Stimulated activated naive B cell treated with anti-CD40 and anti-IgM and Interleukin-4, amounts not matched to agents 10 μg/mL and 1 μg/mL and 100 μg/mL, for 72 hours (primary cell): ENCODE data around the gene PFDN6.
"Not testable (repeated sequence)": the region's sequence is repeated elsewhere in the genome, so short reads cannot be mapped to it uniquely, and the experiment has no call there.

ENCODE experiments used
- ATAC-seq, 2 donors: fragments of 150-1000 bp; cut with Tn5 transposase; replicated peaks; 2 replicates each; pipeline ENCODE4 v1.10.0; 2021; ENCODE audit warnings: moderate library complexity in 1 of 2
- DNase-seq: peaks from one replicate; pipeline ENCODE4 v3.0.0; 2021
- H3K27ac Mint-ChIP-seq: one replicate; pipeline ENCODE4 v1.8.0; 2022; ENCODE audit warnings: mild to moderate bottlenecking, mixed read lengths
- H3K27me3 Mint-ChIP-seq, 2 donors: one replicate each; pipeline ENCODE4 v1.8.0; 2022; ENCODE audit warnings: mixed read lengths in 2 of 2
- H3K36me3 Mint-ChIP-seq, 2 donors: one replicate each; pipeline ENCODE4 v1.8.0; 2022; ENCODE audit warnings: mixed read lengths in 2 of 2, mild to moderate bottlenecking in 1 of 2
- H3K4me1 Mint-ChIP-seq, 2 donors: one replicate each; pipeline ENCODE4 v1.8.0; 2022; ENCODE audit warnings: mixed read lengths in 2 of 2, mild to moderate bottlenecking in 1 of 2
- H3K4me3 Mint-ChIP-seq, 2 donors: one replicate each; pipeline ENCODE4 v1.8.0; 2022; ENCODE audit warnings: mild to moderate bottlenecking in 2 of 2, mixed read lengths in 2 of 2, moderate library complexity in 1 of 2
- H3K9me3 Mint-ChIP-seq, 2 donors: one replicate each; pipeline ENCODE4 v1.8.0; 2022; ENCODE audit warnings: mixed read lengths in 2 of 2, mild to moderate bottlenecking in 1 of 2

Gene PFDN6

DNA sequence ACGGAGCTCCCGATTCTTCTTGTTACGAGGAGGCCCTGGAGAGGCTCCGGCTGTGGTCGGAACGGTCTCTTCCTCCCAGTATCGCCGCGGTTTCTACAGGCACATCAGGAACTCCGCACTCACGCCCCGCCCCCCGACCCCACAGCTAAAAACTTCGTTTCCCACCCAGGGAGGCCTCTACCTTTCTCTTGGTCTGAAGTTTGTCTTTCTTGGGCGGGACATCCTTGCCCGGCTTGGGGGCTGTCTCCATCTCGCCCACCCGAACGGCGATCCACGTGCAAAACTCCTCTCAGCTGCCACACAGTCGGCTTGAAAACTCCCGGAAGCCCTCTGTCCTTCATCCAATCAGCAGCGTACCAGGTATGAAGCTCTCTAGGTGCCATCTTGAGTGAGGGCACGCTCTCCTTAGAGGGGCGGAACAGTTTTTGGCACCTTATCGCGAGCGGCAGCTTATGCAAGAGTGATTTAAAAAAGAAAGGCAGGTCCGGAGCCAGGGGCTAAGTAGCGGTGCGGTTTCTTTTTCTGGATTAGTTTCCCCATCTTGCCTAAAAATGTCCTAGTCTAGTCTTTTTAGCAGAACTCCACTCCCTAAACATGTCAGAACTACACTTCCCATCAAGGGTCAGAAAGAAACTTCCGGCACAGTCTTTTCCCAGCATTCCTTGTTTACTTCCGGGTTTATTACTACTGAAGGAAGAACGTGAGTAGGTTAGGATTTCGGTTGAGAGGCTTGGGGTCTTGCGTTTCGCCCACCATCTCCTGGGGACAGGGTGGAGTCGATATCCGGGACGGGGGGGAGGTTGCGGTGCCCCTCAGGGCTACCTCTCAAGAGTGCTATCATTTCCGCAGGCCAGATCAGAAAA is at the start of gene PFDN6, which contains the start of gene WDR46:
PFDN6 (plus strand) TSS at position 681 of the 863 bp plus-strand sequence. CDS start 256 bp downstream, outside the sequence.
WDR46 (minus strand) TSS at position 319 of the 863 bp plus-strand sequence; CDS start at position 250, 69 bp downstream.
- Mint-ChIP-seq H3K9me3 (no peaks in the 10 kb centered on the region), H3K4me3 (peak within 1 kb of the TSS; percentile 87 to 100), H3K36me3 (peaks cover 27 to 60% of the 10 kb centered on the region in 2 donors), H3K27me3 (no peaks in the 10 kb centered on the region), H3K4me1 (peaks cover 33 to 40% of the 10 kb centered on the region in 2 donors), H3K27ac (peak within 1 kb of the TSS; percentile 99)
- peak; percentile 80 for DNase-seq
- peak; percentile 98 for ATAC-seq

DNA sequence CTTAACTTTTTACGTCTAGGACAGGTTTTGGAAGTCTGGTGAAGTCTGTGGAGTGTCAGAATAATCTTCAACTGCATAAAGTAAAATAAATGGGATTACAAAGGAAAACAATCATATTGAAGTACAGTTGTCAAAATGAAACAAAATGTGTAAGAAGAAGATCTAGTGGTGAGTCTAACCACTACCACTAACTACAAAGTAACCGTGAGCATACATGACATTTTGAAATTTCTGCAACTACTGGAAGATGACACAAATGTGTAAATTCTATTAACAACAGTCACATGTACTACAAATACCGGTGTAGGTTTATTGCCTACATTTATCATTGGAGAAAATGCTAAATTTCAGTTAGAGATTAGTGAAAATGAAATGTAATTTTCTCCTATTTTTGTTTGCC is 47.4 kb upstream of the PFDN6 start:
- H3K4me3 Mint-ChIP-seq, result no peak overlapping the region
- H3K9me3 Mint-ChIP-seq, result no peaks in the 10 kb centered on the region
- H3K36me3 Mint-ChIP-seq, result no peaks in the 10 kb centered on the region
- ATAC-seq (peak in 1 of 2 donors; percentile 36), DNase-seq (no peak)
- no peak overlapping the region for H3K27ac Mint-ChIP-seq
- peaks cover 24 to 32% of the 10 kb centered on the region in 2 donors for H3K27me3 Mint-ChIP-seq
- H3K4me1 Mint-ChIP-seq, result peaks cover 0 to 6% of the 10 kb centered on the region in 2 donors

DNA sequence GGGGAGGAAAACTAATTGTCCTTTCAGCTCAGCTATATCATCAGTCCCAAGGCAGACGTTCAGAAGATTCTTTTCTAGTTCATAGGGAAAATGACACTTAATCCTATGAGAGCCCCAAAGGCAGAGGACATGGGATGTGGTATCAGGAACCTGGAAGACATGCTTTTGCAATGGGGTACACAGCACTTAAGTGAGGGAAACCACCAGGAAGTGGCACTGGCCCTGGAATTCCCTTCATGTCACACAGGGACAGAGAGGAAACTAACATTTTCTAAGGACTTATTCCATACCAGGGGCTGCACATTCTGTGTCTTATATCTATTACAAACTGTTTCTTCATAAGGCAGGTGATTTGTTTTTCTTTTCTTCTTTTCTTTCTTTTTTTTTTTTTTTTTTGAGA is 45.9 kb upstream of the PFDN6 start:
- H3K4me3 Mint-ChIP-seq, result no peak overlapping the region
- peaks cover 4 to 10% of the 10 kb centered on the region in 2 donors for H3K4me1 Mint-ChIP-seq
- no peaks in the 10 kb centered on the region for H3K36me3 Mint-ChIP-seq
- DNase-seq, result no peak
- no peak for ATAC-seq
- H3K9me3 Mint-ChIP-seq, result no peaks in the 10 kb centered on the region
- peaks cover 24 to 27% of the 10 kb centered on the region in 2 donors for H3K27me3 Mint-ChIP-seq
- H3K27ac Mint-ChIP-seq, result no peak overlapping the region

DNA sequence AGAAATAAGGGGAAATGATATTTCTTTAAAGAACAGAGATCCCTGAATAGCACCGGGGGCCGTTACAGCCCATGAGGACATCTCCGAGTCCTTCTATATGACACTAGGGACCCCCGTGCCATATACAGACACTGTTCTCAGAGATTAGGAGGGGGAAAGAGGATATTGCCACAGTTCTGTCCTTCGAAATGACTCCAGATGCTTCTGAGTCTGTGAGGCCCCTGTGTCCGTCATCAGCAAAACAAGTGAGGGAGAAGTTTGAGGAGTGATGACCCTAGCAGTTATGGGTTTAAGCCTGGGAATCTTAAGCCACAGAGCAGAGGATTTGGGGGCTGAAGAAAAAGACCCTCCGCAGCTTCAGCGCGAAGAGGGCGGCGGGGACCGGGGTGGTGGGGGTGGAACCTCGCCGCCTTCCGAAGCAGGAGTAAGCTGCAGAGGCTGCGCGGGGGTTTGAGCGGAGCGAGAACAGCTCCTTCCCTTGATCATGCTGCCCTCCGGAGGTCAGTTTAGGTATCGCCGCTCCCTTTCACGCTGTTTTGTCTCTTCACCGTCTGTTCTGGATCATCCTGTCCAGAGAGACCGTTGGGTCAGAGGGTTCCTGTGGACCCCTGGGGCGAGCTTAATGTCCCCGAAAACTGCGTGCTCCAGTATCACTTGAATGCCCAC is 41.3 kb upstream of the PFDN6 start:
- DNase-seq, result peak; percentile 81
- Mint-ChIP-seq H3K36me3 (peaks cover 21 to 25% of the 10 kb centered on the region in 2 donors), H3K27ac (peak overlapping the region; percentile 97), H3K9me3 (no peaks in the 10 kb centered on the region), H3K4me3 (peak overlapping the region; percentile 88 to 90), H3K27me3 (peaks cover 4 to 5% of the 10 kb centered on the region in 2 donors), H3K4me1 (peaks cover 28 to 36% of the 10 kb centered on the region in 2 donors)
- peak; percentile 49 to 56 for ATAC-seq

DNA sequence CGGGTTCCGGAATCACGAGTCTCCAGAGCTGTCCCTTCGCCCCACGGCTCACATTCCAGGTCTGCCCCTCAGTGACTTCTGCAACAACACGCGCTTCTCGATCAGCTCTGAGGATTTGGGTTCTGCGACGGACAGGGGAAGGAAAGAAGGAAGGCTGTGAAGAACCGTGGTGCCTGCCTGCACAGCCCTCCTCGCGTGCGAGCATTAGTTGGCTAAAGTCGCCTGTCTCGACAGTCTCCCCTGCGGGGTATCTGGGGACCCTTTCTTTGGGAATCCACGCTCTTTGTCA is 40.8 kb upstream of the PFDN6 start:
- peaks cover 22 to 26% of the 10 kb centered on the region in 2 donors for H3K36me3 Mint-ChIP-seq
- peak overlapping the region; percentile 88 to 90 for H3K4me3 Mint-ChIP-seq
- H3K27ac Mint-ChIP-seq, result peak overlapping the region; percentile 97
- ATAC-seq (peak; percentile 37), DNase-seq (no peak)
- no peaks in the 10 kb centered on the region for H3K27me3 Mint-ChIP-seq
- H3K4me1 Mint-ChIP-seq, result peaks cover 28 to 36% of the 10 kb centered on the region in 2 donors
- H3K9me3 Mint-ChIP-seq, result no peaks in the 10 kb centered on the region

DNA sequence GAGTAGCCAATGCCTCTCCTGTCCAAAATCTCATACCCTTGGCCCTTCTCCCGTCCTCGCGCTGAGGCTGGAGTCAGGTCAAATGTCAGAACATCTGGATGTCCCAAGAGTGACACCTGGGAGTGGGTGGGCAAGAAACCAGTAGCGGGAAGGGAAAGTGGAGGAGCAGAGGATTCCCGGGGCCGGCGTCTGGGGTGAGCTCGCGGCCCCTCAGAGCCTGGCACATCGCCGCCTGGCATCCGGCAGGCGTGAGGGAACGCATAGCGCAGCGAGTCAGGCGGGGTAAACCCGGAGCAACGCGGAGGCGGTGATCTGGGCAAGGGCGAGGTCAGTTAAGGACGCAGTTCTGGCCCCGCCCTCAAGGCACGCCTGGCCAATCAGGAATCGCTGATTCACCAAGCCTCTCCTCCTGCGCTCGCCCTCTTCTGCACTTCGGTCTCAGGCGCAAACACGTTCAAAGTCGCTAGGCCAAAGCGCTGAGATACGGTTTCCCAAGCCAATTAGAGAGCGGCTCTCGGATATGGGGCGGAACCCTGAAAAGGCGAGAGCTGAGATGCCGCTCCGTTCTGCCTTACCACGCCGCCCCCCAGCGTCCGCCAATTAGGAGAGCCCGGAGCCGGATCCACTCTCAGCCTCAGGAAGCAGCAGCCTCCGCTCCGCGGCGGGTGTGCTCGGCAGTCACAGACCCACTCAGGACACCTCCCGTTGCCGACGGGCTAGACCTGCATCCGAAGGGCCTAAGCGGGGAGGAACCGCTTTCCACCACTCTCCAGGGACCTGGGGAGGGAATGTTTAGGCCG is 40.3 kb upstream of the PFDN6 start:
- Mint-ChIP-seq H3K4me1 (peaks cover 28 to 36% of the 10 kb centered on the region in 2 donors), H3K4me3 (peak overlapping the region; percentile 88 to 90)
- peak; percentile 90 for ATAC-seq

DNA sequence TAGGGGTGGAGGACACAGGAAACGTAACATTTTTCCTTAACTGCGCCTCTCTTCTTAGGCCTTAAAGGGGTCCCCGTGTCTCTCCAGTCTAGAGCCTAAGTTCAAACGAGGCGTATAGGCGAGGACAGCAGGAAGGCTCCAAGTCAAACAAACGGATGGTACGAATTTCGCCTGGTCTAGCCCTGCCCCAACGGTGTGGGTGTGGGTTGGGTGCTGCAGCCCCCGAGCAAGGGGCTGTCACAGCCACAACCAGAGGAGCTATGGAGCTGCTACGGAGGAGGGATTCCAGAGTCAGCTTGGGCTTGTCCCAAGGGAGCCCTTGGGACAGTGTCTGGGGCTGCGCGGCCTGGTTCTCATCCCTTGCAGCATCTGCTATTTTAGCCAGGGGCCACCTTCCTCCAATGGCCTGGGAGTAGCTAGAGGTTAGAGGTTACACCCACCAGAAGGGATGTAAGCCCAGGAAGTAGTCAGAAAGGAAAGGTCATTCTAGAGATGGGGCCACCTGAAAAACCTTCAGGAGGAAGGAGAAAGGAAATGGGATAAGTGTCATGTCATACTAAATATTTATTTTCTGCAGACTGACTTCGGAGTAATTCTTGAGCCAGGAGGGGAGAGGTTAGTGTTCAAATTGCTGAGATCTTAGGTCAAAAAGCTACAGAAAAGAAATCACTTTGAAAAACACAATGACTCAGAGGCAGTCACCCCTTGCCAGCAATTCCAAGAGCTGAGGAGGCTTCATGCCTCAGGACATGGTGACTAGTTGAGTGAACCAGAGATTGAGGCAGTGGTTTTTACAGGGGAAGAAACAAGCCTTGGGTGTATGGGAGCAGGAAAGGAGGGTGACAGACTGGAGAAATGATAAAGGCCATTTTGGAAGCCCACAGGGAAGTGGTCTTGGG is 39.4 kb upstream of the PFDN6 start:
- ATAC-seq, result no peak
- peak; percentile 7 for DNase-seq
- peak overlapping the region; percentile 97 for H3K27ac Mint-ChIP-seq

More for the DNA sequence above, 40.3 kb upstream of the PFDN6 start:
- Mint-ChIP-seq H3K36me3 (peaks cover 22 to 26% of the 10 kb centered on the region in 2 donors), H3K27me3 (no peaks in the 10 kb centered on the region), H3K27ac (peak overlapping the region; percentile 97), H3K9me3 (no peaks in the 10 kb centered on the region)
- peak; percentile 97 for DNase-seq

DNA sequence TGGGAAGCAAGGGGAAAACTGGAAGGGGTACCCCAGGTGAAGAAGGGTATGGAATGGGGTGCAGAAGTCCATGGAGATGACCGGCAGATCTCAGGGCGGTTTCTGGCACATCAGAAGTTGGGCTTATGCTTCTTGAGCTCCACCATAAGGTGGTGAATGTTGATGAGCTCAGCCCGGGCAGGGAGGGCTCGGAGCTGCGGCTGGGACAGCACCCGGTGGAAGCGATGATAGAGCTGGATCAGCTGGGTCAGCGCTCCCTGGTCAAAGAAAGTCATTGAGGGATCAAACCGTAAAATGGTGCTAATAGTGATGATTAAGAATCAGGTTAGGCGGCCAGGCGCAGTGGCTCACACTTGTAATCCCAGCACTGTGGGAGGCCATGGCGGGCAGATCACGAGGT is 38.7 kb upstream of the PFDN6 start:
- peak overlapping the region; percentile 88 to 90 for H3K4me3 Mint-ChIP-seq
- no peaks in the 10 kb centered on the region for H3K27me3 Mint-ChIP-seq

More for the DNA sequence above, 39.4 kb upstream of the PFDN6 start:
- no peaks in the 10 kb centered on the region for H3K27me3 Mint-ChIP-seq
- peaks cover 22 to 26% of the 10 kb centered on the region in 2 donors for H3K36me3 Mint-ChIP-seq
- peak overlapping the region; percentile 88 to 90 for H3K4me3 Mint-ChIP-seq
- peaks cover 28 to 36% of the 10 kb centered on the region in 2 donors for H3K4me1 Mint-ChIP-seq
- H3K9me3 Mint-ChIP-seq, result no peaks in the 10 kb centered on the region

DNA sequence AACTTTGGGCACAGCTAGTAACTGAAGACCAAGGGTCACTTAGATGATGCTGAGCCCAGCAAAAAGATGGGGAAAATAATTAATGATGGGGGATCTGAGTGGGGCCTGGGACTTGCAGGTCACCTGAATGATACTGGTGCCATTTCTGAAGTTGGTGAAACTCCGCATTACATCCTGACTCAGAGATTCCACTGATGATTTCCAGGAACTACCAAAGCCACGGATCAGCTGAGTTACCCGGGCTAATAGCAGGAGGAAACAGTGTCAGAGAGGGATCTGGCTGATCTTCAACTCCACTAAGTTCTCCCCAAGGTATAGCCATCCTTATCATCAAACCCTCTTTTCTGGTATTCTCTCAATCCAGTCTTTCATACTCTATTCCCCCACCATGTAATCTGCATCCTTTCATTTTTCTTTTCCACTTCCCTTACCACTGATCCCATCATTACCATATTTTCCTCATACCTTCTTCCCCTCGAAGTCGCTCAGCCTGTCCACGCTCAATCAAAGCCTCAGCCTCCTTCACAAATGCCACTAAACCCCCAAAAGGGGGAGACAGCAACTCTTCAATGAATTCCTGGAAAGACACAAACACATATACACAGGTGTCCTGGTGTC is 37.9 kb upstream of the PFDN6 start:
- Mint-ChIP-seq H3K27me3 (no peaks in the 10 kb centered on the region), H3K4me1 (peaks cover 28 to 36% of the 10 kb centered on the region in 2 donors), H3K9me3 (no peaks in the 10 kb centered on the region), H3K27ac (peak overlapping the region; percentile 39), H3K4me3 (peak overlapping the region in 1 of 2 donors; percentile 18), H3K36me3 (peaks cover 24 to 30% of the 10 kb centered on the region in 2 donors)
- ATAC-seq (no peak), DNase-seq (no peak)

More for the DNA sequence above, 38.7 kb upstream of the PFDN6 start:
- no peaks in the 10 kb centered on the region for H3K9me3 Mint-ChIP-seq
- ATAC-seq (no peak), DNase-seq (no peak)
- H3K27ac Mint-ChIP-seq, result peak overlapping the region; percentile 97
- peaks cover 22 to 28% of the 10 kb centered on the region in 2 donors for H3K36me3 Mint-ChIP-seq
- H3K4me1 Mint-ChIP-seq, result peaks cover 28 to 36% of the 10 kb centered on the region in 2 donors

DNA sequence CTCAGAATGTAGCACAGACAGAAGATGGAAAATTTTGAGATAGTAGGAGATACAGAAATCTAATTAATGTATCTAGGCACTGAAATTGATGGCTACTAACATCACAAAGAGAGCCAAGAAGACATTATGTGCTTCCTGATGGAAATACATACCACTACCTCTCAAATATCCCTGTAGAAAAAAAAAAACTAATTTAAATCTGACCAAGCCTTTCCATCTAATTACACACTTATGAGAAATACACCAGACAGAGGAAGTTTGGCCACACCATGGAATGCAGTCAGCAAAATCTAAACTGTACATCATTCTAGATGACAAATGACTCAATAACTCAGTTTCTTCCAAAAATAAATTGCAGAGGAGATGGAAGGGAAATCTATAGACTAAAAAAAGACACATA is 36.6 kb upstream of the PFDN6 start:
- Mint-ChIP-seq H3K36me3 (peaks cover 27 to 31% of the 10 kb centered on the region in 2 donors), H3K27ac (no peak overlapping the region), H3K4me1 (peaks cover 28 to 36% of the 10 kb centered on the region in 2 donors), H3K27me3 (no peaks in the 10 kb centered on the region), H3K9me3 (no peaks in the 10 kb centered on the region), H3K4me3 (no peak overlapping the region)
- ATAC-seq (no peak), DNase-seq (no peak)

DNA sequence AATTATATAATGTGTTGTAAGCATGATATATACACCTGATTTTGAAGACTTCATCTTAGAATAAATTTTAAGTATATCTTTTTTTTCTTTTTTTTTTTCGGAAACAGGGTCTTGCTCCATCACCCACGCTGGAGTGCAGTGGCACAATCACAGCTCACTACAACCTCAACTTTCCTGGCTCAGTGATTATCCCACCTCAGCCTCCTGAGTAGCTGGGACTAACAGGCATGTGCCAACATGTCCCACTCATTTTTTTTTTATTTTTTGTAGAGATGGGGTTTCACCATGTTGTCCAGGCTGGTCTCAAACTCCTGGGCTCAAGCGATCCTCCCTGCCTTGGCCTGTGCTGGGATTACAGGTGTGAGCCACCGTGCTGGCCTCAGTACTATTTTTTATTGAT is 34.8 kb upstream of the PFDN6 start:
- Mint-ChIP-seq H3K27ac (no peak overlapping the region), H3K27me3 (no peaks in the 10 kb centered on the region), H3K4me1 (peaks cover 19 to 24% of the 10 kb centered on the region in 2 donors), H3K36me3 (peaks cover 31 to 41% of the 10 kb centered on the region in 2 donors), H3K4me3 (no peak overlapping the region), H3K9me3 (no peaks in the 10 kb centered on the region)
- DNase-seq, result no peak
- no peak for ATAC-seq

DNA sequence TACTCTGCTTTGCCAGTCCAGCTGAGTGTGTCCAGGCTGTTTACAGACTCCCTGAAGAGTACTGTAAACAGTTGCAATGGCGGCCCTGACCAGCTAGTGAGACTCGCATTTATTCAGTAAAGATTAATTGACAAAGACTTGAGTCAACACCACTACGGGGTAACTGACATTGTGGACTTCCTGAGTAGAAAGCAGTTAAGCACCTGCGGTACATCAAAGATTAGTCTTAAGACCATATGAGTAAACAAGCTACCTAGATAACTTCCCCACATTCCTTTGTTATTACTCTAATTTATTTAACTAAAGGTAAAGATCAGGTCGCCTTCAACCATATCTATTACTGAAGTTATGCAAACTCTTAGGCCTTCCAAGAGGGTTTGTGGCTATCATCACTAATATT is 30.4 kb upstream of the PFDN6 start:
- Mint-ChIP-seq H3K9me3 (no peaks in the 10 kb centered on the region), H3K4me3 (no peak overlapping the region), H3K36me3 (peaks cover 36 to 40% of the 10 kb centered on the region in 2 donors), H3K27me3 (no peaks in the 10 kb centered on the region), H3K4me1 (no peaks in the 10 kb centered on the region), H3K27ac (no peak overlapping the region)
- no peak for DNase-seq
- ATAC-seq, result no peak

DNA sequence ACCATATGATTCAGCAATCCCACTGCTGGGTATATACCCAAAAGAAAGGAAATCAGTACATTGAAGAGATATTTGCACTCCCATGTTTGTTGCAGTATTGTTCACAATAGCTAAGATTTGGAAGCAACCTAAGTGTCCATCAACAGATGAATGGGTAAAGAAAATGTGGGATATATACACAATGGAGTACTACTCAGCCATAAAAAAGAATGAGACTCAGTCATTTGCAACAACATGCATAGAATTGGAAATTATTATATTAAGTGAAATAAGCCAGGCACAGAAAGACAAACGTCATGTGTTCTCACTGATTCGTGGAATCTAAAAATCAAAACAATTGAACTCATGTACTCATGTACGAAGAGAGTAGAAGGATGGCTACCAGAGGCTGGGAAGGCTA is 26.9 kb upstream of the PFDN6 start:
- not testable (repeated sequence) for H3K4me1 Mint-ChIP-seq, H3K4me3 Mint-ChIP-seq, H3K27me3 Mint-ChIP-seq, DNase-seq, ATAC-seq, H3K9me3 Mint-ChIP-seq, H3K27ac Mint-ChIP-seq
- peaks cover 52 to 59% of the 10 kb centered on the region in 2 donors for H3K36me3 Mint-ChIP-seq
